LNCAP (cell line): ENCODE measurements around the gene KCNMA1.

Experiments
- TF ChIP-seq, protein P1 (sequence below): fragments of 450-650 bp; IDR thresholded peaks from 2 replicates; pipeline ENCODE4 v1.5.1; 2017; ENCODE audit warnings: mild to moderate bottlenecking

Gene KCNMA1

DNA sequence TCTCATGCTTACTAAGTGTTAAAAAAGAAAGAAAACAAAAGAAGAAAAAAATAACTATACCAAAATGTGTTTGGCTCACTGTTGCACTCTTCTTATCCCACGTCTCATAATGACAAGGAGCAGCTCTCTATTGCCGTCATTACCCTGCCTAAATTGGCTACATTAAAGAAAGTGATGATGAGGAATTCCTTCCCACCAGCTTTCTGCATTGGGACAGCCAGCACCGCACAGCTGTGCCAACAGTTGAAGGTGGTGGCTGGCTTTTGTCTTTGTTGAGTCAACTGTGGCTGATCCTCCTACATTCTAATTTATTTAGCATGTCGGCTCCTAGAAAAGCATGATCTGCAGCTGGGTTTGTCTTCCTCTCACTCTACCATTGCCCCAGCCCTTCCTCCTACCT, 751.8 kb downstream of the KCNMA1 start:
- TF ChIP-seq, protein P1, sequence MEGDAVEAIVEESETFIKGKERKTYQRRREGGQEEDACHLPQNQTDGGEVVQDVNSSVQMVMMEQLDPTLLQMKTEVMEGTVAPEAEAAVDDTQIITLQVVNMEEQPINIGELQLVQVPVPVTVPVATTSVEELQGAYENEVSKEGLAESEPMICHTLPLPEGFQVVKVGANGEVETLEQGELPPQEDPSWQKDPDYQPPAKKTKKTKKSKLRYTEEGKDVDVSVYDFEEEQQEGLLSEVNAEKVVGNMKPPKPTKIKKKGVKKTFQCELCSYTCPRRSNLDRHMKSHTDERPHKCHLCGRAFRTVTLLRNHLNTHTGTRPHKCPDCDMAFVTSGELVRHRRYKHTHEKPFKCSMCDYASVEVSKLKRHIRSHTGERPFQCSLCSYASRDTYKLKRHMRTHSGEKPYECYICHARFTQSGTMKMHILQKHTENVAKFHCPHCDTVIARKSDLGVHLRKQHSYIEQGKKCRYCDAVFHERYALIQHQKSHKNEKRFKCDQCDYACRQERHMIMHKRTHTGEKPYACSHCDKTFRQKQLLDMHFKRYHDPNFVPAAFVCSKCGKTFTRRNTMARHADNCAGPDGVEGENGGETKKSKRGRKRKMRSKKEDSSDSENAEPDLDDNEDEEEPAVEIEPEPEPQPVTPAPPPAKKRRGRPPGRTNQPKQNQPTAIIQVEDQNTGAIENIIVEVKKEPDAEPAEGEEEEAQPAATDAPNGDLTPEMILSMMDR, result no peak

DNA sequence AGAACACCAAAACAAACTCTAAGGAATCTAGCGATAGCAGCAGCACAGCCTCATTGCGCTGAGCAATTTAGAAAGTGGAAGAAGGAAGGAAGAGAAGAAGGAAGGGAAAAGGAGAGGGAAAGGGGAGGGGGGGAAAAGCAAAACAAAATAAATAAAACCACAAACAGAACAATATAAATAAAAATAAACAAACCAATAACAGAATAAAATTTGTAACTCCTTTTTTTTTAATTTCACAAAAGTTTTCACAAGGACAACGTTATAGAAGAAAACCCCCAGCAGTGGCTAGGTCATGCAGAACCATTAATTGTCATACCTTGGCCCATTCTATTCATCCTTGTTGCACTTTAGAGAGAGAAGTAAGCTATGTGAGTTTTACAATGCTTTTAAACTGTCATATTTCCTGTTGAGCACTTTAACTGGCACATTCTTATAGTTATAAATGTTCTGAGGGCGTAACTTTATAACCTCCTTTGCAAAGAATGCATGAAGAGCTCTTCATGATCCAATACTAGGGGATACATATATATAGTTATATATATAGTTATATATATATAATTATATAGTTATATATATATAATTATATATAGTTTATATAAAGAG, 752.8 kb downstream of the KCNMA1 start:
- TF ChIP-seq, protein P1, result no peak

DNA sequence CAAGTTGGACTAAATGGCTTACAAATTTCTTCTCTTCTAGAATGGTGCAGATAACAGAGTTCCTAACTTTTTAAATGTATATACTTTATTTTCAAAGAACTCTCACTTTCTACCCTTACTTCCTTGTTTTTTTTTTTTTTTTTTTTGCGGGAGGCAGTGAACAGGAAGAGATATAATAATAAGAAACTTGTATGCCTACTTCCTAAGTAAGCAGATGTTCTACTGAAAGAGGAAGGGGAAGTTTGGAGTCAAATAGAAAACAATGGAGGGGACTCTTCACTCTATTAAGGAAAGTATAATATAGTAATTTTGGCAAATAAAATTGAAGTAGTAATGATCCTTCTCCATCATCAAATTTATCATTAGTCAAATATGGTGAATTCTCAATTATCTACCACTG, 754.0 kb downstream of the KCNMA1 start:
- TF ChIP-seq, protein P1, result no peak

GRCh38 chr10:76882796-76883195, 754.8 kb downstream of the KCNMA1 start:
- TF ChIP-seq, protein P1, result no peak

GRCh38 chr10:76882245-76882644, 755.4 kb downstream of the KCNMA1 start:
- TF ChIP-seq, protein P1, result no peak

- TF ChIP-seq, protein P1, result no peak
Observed at GRCh38 chr10:76881477-76882220, 756.0 kb downstream of the KCNMA1 start.

DNA sequence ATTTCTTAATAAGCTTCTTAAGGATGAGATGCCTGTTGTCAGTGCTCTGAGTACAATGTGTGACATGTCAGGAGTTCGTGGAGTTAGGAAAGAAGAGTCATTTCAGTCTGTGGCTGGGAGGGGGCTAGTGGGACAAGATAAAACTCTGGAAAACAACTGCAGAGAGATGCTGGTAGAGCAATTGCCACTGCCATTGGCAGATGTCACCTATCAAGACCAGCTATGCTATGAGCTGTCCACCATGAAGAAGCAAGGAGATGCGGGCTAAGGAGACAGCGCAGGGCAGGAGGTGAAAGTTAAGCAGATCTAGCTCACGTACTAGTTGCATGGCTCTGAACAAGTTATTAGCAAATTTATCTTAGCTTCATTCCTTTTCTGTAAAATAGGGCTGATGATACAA, 756.7 kb downstream of the KCNMA1 start:
- TF ChIP-seq, protein P1, result no peak
